ENCODE measurements around the gene MUC4.
"Not testable (repeated sequence)": the region's sequence is repeated elsewhere in the genome, so short reads cannot be mapped to it uniquely, and the experiment has no call there.

MUC4 gene

GRCh38 chr3:195796795-195797194 lies 14.9 kb downstream of the MUC4 start:
- in situ Hi-C loops (cut with HindIII; ENCODE audit: low sequenced_read_pairs): no loop called here
- TF ChIP-seq, protein P1, sequence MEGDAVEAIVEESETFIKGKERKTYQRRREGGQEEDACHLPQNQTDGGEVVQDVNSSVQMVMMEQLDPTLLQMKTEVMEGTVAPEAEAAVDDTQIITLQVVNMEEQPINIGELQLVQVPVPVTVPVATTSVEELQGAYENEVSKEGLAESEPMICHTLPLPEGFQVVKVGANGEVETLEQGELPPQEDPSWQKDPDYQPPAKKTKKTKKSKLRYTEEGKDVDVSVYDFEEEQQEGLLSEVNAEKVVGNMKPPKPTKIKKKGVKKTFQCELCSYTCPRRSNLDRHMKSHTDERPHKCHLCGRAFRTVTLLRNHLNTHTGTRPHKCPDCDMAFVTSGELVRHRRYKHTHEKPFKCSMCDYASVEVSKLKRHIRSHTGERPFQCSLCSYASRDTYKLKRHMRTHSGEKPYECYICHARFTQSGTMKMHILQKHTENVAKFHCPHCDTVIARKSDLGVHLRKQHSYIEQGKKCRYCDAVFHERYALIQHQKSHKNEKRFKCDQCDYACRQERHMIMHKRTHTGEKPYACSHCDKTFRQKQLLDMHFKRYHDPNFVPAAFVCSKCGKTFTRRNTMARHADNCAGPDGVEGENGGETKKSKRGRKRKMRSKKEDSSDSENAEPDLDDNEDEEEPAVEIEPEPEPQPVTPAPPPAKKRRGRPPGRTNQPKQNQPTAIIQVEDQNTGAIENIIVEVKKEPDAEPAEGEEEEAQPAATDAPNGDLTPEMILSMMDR (IDR thresholded peaks at IDR 0.05; ENCODE audit: low read depth, low read length, missing control alignments): no peak
- no peak for DNase-seq (ENCODE audit: low read depth)
- no peak overlapping the region for H3K4me3 ChIP-seq (ENCODE audit: low read depth, low read length)

DNA sequence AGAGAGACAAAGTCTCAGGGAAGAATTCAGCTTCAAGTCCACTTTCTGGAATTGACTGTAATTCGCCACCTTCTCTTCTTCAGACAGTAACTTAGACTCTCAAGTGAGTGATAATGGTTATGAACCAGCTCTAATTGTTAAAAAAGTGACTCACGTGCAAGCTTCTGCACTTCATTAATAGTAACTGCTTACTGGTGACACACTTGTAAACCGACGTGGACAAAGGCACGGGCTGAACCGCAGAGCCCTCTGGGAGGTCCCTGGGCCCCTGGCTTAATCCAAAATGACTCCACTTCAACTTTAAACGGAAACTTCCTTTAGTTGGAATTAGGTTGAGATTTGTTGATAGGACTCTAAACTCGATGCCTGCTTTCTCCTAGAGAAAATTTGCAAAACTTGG lies 17.0 kb downstream of the MUC4 start:
- DNase-seq (ENCODE audit: low read depth): no peak
- H3K4me3 ChIP-seq (ENCODE audit: low read depth, low read length): no peak overlapping the region
- TF ChIP-seq, protein P1 (IDR thresholded peaks at IDR 0.05; ENCODE audit: low read depth, low read length, missing control alignments): no peak
- in situ Hi-C loops (cut with HindIII; ENCODE audit: low sequenced_read_pairs): no loop called here

DNA sequence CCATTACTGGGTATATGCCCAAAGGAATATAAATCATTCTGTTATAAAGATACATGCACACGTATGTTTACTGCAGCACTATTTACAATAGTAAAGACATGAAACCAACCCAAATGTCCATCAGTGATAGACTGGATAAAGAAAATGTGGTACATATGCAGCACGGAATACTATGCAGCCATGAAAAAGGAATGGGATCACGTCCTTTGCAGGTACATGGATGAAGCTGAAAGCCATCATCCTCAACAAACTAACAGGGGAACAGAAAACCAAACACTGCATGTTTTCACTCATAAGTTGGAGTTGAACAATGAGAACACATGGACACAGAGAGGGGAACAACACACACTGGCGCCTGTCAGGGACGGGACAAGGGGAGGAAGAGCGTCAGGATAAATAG lies 19.1 kb downstream of the MUC4 start:
- in situ Hi-C loops (cut with HindIII; ENCODE audit: low sequenced_read_pairs); H3K4me3 ChIP-seq (ENCODE audit: low read depth, low read length); DNase-seq (ENCODE audit: low read depth): not testable (repeated sequence)

DNA sequence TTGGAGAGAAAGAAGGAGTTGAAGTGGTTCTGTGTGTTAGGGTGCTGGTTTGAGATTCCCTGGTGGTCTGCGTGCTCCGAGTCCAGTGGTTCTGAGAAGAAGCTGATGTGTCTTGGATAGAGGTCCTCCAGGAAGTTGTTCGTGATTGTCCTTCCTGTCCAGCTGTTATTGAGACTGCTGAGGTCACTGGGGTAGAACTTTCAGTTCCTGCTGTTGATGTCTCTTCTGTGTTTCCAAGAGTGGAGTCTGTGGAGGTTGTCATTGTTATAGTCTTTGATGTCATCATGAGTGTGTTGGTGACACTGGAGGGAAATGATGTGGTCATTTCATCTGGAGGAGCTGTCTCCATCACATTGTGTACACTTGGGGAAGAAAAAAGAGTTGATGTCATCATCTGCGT lies 20.8 kb downstream of the MUC4 start:
- DNase-seq (ENCODE audit: low read depth): no peak
- TF ChIP-seq, protein P1 (IDR thresholded peaks at IDR 0.05; ENCODE audit: low read depth, low read length, missing control alignments): no peak
- no peak overlapping the region for H3K4me3 ChIP-seq (ENCODE audit: low read depth, low read length)
- in situ Hi-C loops (cut with HindIII; ENCODE audit: low sequenced_read_pairs): no loop called here

- in situ Hi-C loops (cut with HindIII; ENCODE audit: low sequenced_read_pairs): no loop called here
- TF ChIP-seq, protein P1 (IDR thresholded peaks at IDR 0.05; ENCODE audit: low read depth, low read length, missing control alignments): no peak
- no peak overlapping the region for H3K4me3 ChIP-seq (ENCODE audit: low read depth, low read length)
- no peak for DNase-seq (ENCODE audit: low read depth)
These were observed 22.8 kb downstream of the MUC4 start for GRCh38 chr3:195788711-195789581.

GRCh38 chr3:195785781-195786405 lies 25.8 kb downstream of the MUC4 start:
- H3K4me3 ChIP-seq (ENCODE audit: low read depth, low read length); DNase-seq (ENCODE audit: low read depth); in situ Hi-C loops (cut with HindIII; ENCODE audit: low sequenced_read_pairs): not testable (repeated sequence)

DNA sequence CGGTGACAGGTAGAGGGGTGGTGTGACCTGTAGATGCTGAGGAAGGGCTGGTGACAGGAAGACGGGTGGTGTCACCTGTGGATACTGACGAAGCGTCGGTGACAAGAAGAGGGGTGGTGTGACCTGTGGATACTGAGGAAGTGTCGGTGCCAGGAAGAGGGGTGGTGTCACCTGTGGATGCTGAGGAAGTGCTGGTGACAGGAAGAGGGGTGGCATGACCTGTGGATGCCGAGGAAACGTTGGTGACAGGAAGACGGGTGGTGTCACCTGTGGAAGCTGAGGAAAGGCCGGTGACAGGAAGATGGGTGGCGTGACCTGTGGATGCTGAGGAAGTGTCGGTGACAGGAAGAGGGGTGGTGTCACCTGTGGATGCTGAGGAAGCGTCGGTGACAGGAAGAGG lies 27.7 kb downstream of the MUC4 start:
- H3K4me3 ChIP-seq (ENCODE audit: low read depth, low read length); in situ Hi-C loops (cut with HindIII; ENCODE audit: low sequenced_read_pairs); DNase-seq (ENCODE audit: low read depth): not testable (repeated sequence)

GRCh38 chr3:195781236-195781635 lies 30.5 kb downstream of the MUC4 start:
- DNase-seq (ENCODE audit: low read depth); H3K4me3 ChIP-seq (ENCODE audit: low read depth, low read length); in situ Hi-C loops (cut with HindIII; ENCODE audit: low sequenced_read_pairs): not testable (repeated sequence)
